GM21737 (cell line): ENCODE measurements around the gene RITA1.

Experiments
- ATAC-seq: cut with Tn5 transposase; IDR thresholded peaks from one replicate; pipeline ENCODE4 v1.9.1; 2021; ENCODE audit warnings: mild to moderate bottlenecking, moderate library complexity; ENCODE audit not compliant: unreplicated experiment

The RITA1 gene

DNA sequence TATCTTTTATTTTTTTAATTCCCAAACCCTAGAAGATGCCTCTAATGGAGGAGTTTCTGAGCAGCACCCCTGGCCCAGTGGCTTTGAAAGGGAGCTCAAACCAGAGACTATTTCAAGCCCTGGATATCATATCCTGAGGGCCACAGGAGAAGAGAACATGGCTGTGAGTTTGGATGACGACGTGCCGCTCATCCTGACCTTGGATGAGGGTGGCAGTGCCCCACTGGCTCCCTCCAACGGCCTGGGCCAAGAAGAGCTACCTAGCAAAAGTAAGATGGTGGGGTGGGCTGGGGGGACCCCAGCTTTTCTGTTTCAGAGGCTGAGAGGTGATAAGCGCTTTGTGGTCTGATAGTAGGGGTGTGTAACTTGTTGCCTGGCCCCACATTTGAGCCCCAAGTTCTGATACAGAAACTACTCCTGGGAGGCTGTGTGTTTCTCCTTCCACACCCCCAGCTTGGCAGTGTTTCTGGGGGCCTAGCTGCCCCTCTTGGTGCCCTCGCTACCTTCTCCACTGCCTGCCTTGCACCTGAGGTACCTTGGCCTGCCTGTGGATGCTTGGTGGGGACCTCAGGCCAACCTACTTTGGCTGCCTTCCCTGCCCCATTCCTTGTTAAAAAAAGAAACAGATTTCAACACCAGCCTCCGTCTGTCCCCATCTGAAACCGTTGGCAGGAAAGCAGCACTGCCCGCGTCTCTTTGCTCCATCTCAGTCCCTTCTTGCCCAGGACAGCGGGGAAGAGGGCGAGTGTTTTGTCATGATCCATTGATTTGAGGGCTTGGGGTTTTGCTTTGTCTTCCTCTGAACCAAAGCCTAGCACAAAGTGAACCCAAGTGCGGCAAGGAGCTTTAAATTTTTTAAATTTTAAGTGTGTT lies 41.4 kb downstream of the RITA1 start:
- ATAC-seq = no peak

DNA sequence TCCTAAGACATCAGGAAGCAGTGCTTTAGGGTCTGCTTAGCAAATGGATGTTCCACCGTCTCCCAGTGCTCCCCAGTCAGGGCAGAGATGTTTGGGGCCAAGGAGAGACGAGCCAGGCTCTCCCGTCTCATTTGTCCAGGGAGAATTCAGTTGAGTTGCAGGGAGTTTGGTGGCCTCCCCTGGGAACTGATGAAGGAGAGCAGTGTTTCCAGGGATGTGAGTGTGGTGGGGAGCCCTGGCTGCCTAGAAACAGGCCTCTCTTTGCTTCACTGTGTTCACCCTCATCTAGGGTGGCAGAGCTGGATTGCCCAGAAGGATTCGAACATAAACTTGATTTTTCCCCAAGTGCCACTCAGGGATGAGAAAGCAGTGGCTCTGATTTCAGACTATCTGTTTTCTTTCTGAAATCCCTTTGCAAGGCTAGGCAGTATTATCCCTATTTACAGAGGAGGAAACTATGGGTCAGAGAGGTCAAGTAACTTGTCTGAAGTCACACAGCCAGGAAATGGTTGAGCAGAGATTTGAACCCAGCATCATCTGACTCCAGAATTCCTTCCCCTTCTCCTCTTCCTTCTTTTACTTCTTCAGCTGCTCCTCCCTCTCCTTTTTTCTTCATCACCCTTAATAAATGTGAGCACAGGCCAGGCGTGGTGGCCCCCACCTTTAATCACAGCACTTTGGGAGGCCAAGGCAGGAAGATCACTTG lies 42.3 kb downstream of the RITA1 start:
- ATAC-seq = no peak

- ATAC-seq = no peak
Measured at GRCh38 chr12:113228394-113229028, 43.0 kb downstream of the RITA1 start.

DNA sequence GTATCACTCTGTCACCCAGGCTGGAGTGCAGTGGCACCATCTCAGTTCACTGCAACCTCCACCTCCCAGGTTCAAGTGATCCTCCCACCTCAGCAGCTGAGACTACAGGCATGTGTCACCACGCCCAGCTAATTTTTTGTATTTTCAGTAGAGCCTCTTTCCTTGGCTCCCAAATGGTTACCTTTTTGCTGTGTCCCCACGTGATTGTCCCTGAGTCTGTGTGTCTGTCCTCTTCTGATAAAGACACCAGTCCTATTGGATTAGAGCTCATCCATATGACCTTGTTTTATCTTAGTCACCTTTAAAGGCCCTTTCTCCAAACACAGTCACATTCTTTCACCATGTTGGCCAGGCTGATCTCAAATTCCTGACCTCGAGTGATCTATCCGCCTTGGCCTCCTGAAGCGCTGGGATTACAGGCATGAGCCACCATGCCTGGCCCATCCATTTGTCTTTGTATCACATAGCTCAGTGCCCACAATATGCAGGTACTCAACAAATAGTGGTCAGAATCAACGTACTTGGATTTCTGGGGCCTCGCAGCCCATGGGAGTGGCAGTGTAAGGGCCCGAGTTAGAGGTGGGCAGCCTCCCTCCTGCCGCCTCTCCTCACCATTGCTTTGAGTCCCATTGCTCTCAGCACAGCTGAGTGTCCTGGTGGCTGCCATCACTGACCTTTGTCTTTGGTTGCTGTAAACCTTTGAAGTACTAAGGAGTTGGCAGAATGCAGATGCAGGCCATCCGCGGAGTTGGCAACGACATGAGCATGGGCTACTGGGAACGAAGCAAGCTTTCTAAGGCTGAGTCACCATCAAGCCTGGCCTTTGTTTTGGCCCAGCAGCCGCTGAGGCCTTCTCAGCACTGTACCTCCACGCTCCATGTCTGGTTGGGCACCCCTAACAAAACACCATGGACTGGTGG lies 45.1 kb downstream of the RITA1 start:
- ATAC-seq = no peak

GRCh38 chr12:113231235-113232088 lies 45.9 kb downstream of the RITA1 start:
- no peak for ATAC-seq

DNA sequence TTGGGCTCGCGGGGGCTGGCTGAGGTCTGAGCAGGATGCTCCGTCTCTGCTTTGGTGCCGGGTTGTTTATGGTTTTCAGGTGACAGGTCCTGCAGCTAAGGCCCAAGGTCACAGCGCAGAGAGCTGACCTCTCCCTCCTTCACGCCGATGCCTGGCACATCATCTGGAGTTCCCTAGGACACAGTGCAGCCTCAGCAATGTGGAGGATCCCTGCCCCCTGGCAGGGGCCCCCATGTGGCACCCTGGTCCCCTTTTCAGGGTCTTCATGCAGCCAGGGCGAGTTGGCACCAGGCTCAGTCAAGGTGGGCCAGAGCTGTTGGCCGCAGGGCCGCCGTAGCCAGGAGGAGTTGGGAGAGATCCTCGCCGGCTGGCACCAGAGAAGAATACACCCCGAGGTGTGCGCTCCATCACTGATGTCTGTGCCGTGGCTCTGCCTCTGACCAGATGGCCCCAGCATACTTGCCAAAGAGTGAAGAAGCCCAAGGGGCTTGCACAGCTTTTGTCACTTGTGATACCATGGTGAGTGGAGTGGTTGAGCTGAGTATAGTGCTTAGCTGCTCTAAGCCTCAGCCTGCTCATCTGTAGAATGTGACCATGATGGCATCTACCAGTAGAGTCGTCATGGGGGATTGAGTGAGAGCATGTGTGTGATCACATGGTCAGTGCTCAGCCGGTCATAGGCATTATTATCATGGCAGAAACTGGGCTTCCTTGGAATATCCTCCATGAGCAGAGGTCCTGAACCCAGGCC lies 46.7 kb downstream of the RITA1 start:
- ATAC-seq = no peak

GRCh38 chr12:113232840-113233585 lies 47.5 kb downstream of the RITA1 start:
- peak; percentile 62 for ATAC-seq

DNA sequence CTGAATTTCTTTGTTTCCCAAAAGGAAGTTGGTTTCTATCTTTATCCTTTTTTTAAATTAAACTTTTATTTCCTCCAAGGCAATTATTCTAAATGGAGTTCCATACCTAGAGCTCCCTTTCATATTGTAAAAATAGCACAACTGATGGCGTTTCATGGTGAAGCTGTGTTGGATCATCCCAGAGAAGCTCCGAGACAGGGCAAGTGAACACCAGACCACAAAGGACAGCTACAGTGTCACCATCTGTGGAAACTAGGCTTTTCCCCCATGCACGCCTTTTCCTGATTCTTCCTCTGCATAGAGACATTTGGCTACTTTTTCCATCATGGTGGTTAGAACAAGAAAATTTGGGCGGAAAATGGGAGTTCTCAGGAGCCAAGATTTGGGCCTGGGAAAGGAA lies 48.4 kb downstream of the RITA1 start:
- no peak for ATAC-seq

DNA sequence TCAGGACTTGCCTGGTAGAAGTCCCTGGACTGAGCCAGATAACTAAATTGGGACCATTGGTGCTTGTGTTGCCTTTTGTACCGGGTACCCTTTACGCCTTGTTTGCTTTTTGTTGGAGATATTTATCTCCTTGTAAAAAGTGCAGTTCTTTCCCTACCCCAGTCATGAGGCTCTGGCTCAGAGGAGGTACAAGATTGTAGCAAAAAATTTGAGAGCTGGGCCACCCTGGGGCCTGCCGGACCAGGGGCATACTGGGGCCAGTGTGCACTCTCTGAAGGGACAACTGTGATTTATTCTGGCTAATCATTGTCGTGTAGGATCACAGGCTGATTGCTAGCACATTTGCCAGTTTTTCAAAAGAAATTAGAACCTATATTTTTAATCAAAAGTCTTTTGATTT lies 49.0 kb downstream of the RITA1 start:
- ATAC-seq = no peak

DNA sequence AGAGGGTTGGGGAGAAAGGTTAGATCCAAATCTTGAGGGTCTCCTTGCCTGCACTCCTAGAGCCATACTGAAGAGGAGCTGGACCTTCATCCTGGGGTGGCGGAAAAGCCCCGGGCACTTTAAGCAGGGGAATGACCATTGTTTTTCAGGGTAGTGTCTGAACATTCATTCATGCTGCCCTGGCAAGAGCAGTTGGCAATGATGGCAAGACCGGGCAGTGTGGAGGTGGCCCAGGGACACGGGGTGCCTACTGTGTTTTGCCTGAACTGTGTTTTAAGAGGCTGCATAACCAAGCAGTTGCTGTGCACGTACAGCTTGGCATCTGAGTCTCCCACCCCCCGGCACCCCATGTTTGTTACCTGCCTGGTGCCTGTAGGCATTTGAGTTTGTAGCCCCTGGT lies 50.5 kb downstream of the RITA1 start:
- ATAC-seq = no peak

- ATAC-seq = no peak
Measured at GRCh38 chr12:113236539-113237399, 51.2 kb downstream of the RITA1 start.

DNA sequence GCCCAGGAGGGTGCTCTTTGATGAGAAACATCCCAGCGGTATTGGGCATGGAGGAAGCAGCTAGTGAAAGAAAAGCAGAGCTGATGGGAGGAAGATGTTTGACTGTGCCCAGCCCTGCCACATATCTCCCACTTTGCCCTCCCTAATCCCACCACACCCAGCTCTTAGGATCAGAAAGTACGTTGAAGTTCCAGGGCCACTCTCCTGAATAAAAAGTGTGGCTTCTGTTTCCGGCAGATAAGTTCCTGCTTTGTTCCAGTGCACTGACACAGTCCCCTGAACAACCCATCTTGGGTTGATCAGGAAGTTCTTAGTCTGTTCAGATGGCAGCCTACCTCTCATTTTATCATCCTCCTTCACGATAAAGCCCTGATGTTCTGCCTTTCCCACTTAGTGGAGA lies 52.2 kb downstream of the RITA1 start:
- ATAC-seq = no peak

DNA sequence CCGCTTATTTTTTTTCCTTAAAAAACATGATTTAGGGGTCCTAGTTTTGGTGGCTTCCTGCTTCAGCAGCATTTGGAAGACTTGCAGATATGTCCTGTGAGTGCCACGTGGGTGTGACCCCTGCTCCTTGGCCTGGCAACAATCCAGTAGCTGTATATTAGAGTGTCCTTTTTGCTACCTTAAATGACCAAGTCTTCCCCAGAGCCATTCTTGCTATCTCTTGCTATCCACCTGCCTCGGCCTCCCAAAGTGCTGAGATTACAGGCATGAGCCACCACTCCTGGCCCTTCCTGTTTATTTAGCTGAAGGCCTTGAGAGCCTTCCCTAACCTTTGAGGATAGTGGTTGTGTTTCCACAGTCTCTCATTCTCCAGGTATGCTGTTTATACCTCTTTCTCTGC lies 52.8 kb downstream of the RITA1 start:
- ATAC-seq = no peak

- ATAC-seq = no peak
Measured at GRCh38 chr12:113239288-113239771, 53.8 kb downstream of the RITA1 start.

DNA sequence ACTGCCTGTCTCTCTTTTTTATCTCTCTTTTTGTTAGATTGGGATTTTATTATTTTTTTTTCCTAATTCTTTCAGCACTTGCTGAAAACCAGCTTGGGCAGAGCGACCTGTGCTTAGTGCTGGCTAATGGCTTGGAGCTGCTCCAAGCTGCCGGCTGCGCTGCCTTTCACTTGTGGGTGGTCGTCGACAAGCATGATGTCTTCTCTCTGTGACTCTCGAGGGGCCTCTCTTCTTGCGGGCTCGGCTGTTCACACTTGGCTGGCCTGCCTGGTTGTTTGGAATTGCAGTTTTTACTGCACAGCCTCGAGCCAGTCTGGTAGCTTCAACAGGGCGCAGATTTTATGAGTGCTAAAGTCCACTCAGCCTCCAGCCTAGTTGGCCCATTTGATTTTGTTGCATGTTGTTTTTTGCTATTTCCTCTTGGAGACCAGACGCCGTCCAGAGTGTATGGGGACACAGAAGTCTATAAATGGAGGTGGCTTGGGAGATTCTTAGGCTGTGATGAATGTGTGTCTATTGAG lies 54.4 kb downstream of the RITA1 start:
- no peak for ATAC-seq

DNA sequence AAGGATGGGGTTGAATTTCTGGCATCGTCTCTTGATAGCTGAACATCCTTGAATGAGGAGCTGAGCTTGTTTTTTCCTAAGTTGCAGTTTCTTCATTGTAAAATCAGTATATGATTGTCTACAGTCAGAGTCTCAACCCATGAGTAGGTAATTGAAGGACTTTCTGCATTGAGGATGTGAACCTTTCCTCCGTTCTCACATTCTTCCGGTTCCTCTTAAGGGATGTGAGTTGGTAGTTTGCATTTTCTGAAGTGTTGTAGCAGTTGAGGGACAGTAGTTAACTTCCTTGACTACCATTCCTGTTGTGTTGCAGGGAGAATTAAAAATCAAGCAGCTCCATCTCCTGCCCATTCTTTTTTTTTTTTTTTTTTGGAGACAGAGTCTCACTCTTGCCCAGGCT lies 54.9 kb downstream of the RITA1 start:
- no peak for ATAC-seq
